GF-D8 (cell line): ENCODE data around the gene PNLIPRP3.

Source experiments
- DNase-seq: peaks from one replicate; lab custom pipeline; 2025; lab: John Stamatoyannopoulos, UW

PNLIPRP3 gene

GRCh38 chr10:116450861-116451260 is 23.2 kb downstream of the PNLIPRP3 start:
- DNase-seq: peak; percentile 4

- DNase-seq: no peak
These were observed 24.2 kb downstream of the PNLIPRP3 start for GRCh38 chr10:116451711-116452337.

- no peak for DNase-seq
These were observed 24.7 kb downstream of the PNLIPRP3 start for GRCh38 chr10:116452338-116452720.

- DNase-seq: no peak
These were observed 29.8 kb downstream of the PNLIPRP3 start for GRCh38 chr10:116457488-116457887.

- DNase-seq: no peak
These were observed 32.6 kb downstream of the PNLIPRP3 start for GRCh38 chr10:116460219-116460618.

GRCh38 chr10:116461680-116462079 is 34.0 kb downstream of the PNLIPRP3 start:
- DNase-seq: no peak

- DNase-seq: no peak
These were observed 36.6 kb downstream of the PNLIPRP3 start for GRCh38 chr10:116464257-116464656.

GRCh38 chr10:116465546-116465945 is 37.9 kb downstream of the PNLIPRP3 start:
- no peak for DNase-seq

- DNase-seq: no peak
These were observed 39.2 kb downstream of the PNLIPRP3 start for GRCh38 chr10:116466715-116467422.

GRCh38 chr10:116469437-116469836 is 41.8 kb downstream of the PNLIPRP3 start:
- DNase-seq: no peak

GRCh38 chr10:116470071-116470470 is 42.4 kb downstream of the PNLIPRP3 start:
- no peak for DNase-seq

GRCh38 chr10:116470768-116471415 is 43.2 kb downstream of the PNLIPRP3 start:
- no peak for DNase-seq

- DNase-seq: no peak
These were observed 45.2 kb downstream of the PNLIPRP3 start for GRCh38 chr10:116472891-116473290.

- DNase-seq: no peak
These were observed 48.2 kb downstream of the PNLIPRP3 start for GRCh38 chr10:116475866-116476265.

- no peak for DNase-seq
These were observed 48.8 kb downstream of the PNLIPRP3 start for GRCh38 chr10:116476461-116476860.

GRCh38 chr10:116477986-116478664 is 50.5 kb downstream of the PNLIPRP3 start:
- no peak for DNase-seq

- no peak for DNase-seq
These were observed 59.3 kb downstream of the PNLIPRP3 start for GRCh38 chr10:116486770-116487448.

GRCh38 chr10:116487522-116488430 is 60.1 kb downstream of the PNLIPRP3 start:
- no peak for DNase-seq

- no peak for DNase-seq
These were observed 61.8 kb downstream of the PNLIPRP3 start for GRCh38 chr10:116489460-116489859.

- DNase-seq: no peak
These were observed 62.5 kb downstream of the PNLIPRP3 start for GRCh38 chr10:116490028-116490662.

- no peak for DNase-seq
These were observed 77.1 kb downstream of the PNLIPRP3 start for GRCh38 chr10:116504786-116505185.
